ENCODE data around the gene TOMM34.
A peak's percentile ranks its signal among the peaks of the same experiment; 100 is the strongest.

DNA sequence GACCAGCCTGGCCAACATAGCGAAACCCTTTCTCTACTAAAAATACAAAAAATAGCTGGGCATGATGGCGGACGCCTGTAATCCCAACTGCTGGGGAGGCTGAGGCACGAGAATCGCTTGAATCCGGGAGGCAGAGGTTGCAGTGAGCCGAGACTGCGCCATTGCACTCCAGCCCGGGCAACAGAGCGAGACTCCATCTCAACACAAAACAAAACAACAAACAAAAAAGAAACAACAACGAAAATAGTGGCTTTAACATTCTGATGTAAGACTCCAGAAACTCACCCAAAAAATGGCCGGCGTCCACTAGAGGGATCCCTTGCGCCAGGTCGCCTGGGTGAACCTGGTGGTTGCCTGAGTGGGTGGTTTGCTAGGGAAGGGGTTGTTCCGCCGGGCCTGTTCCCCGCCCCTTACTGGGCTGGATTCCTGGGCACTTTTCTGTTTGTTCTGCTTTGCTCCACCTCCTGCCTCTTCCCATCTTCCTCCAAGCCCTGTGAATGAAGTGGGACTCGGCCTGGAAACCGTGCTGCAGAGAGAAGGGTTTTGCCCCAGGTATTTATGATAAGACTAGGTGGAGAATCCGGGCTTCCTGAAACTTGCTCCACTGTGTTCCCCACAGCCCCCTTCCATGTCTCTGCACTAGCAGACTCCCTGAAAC is 48.8 kb downstream of the TOMM34 start:
- TF ChIP-seq, protein P1, sequence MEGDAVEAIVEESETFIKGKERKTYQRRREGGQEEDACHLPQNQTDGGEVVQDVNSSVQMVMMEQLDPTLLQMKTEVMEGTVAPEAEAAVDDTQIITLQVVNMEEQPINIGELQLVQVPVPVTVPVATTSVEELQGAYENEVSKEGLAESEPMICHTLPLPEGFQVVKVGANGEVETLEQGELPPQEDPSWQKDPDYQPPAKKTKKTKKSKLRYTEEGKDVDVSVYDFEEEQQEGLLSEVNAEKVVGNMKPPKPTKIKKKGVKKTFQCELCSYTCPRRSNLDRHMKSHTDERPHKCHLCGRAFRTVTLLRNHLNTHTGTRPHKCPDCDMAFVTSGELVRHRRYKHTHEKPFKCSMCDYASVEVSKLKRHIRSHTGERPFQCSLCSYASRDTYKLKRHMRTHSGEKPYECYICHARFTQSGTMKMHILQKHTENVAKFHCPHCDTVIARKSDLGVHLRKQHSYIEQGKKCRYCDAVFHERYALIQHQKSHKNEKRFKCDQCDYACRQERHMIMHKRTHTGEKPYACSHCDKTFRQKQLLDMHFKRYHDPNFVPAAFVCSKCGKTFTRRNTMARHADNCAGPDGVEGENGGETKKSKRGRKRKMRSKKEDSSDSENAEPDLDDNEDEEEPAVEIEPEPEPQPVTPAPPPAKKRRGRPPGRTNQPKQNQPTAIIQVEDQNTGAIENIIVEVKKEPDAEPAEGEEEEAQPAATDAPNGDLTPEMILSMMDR (optimal IDR thresholded peaks at IDR 0.05 in 1 of 3, IDR thresholded peaks at IDR 0.05 in 1 of 3, conservative IDR thresholded peaks at IDR 0.05 in 1 of 3; ENCODE audit: extremely low read depth in 1 of 3, insufficient read depth in 2 of 3, low read length in 3 of 3): peak in 2 of 3 experiments; percentile 36 to 58
- TF ChIP-seq EZH2 (IDR thresholded peaks at IDR 0.05; ENCODE audit: low read length): no peak

Measured in keratinocyte (primary cell).